DOHH2 (cell line): Measurements from ENCODE around the gene KIF13A.

Experiments
- H3F3A ChIP-seq: fragments of 200-600 bp; sonication (generic), shearing (Covaris generic); 2 replicates; pipeline ENCODE4 v1.6.0; 2016; ENCODE audit warnings: antibody characterized with exemption, mild to moderate bottlenecking; ENCODE audit not compliant: control insufficient read depth, insufficient read depth
- H3K27ac ChIP-seq: fragments of 200-600 bp; sonication (generic); 2 replicates; pipeline ENCODE4 v1.5.1; 2014; ENCODE audit warnings: low read depth, mild to moderate bottlenecking, low read length, moderate library complexity
- H3K27me3 ChIP-seq: fragments of 200-600 bp; sonication (generic); 2 replicates; pipeline ENCODE4 v1.6.1; 2014; ENCODE audit warnings: mild to moderate bottlenecking, low read length, mixed read lengths; ENCODE audit not compliant: control insufficient read depth
- H3K36me3 ChIP-seq: fragments of 200-600 bp; sonication (generic); 2 replicates; pipeline ENCODE4 v1.6.1; 2014; ENCODE audit warnings: mild to moderate bottlenecking, low read length, moderate library complexity, mixed read lengths; ENCODE audit not compliant: control insufficient read depth
- H3K4me1 ChIP-seq: fragments of 200-600 bp; sonication (generic); 2 replicates; pipeline ENCODE4 v1.6.1; 2014; ENCODE audit warnings: mild to moderate bottlenecking, low read length, mixed read lengths; ENCODE audit not compliant: control insufficient read depth
- H3K4me2 ChIP-seq: fragments of 200-600 bp; sonication (generic); 2 replicates; pipeline ENCODE4 v1.6.0; 2014; ENCODE audit warnings: mild to moderate bottlenecking, low read length, moderate library complexity
- H3K4me3 ChIP-seq: fragments of 200-600 bp; sonication (generic); 2 replicates; pipeline ENCODE4 v1.5.1; 2014; ENCODE audit warnings: mild to moderate bottlenecking, low read length, mixed read lengths
- H3K79me2 ChIP-seq: fragments of 200-600 bp; sonication (generic); 2 replicates; pipeline ENCODE4 v1.6.1; 2014; ENCODE audit warnings: mild to moderate bottlenecking, low read length, mixed read lengths; ENCODE audit not compliant: control insufficient read depth
- H3K9me2 ChIP-seq: fragments of 200-600 bp; sonication (generic); replicated peaks from 2 replicates; pipeline ENCODE4 v1.6.1; 2014; ENCODE audit warnings: mild to moderate bottlenecking, low read length, mixed read lengths; ENCODE audit not compliant: control insufficient read depth
- H3K9me3 ChIP-seq: fragments of 200-600 bp; sonication (generic); 2 replicates; pipeline ENCODE4 v1.6.1; 2014; ENCODE audit warnings: antibody characterized with exemption, low read length, mixed read lengths; ENCODE audit not compliant: control insufficient read depth, insufficient read depth
- H4K20me1 ChIP-seq: fragments of 200-600 bp; sonication (generic); 2 replicates; pipeline ENCODE4 v1.6.0; 2014; ENCODE audit warnings: low read depth, mild to moderate bottlenecking, antibody characterized with exemption, low read length, moderate library complexity; ENCODE audit not compliant: control insufficient read depth, insufficient read depth
- EZH2phosphoT487 ChIP-seq: fragments of 200-600 bp; sonication (generic); IDR thresholded peaks from 2 replicates; pipeline ENCODE4 v1.6.1; 2017; ENCODE audit warnings: borderline replicate concordance, mild to moderate bottlenecking, antibody characterized with exemption, low read length, moderate library complexity, mixed read lengths
- TF ChIP-seq, protein P1 (sequence below): fragments of 200-600 bp; sonication (generic); IDR thresholded peaks from one replicate; pipeline ENCODE4 v1.5.1; 2014; ENCODE audit warnings: antibody characterized with exemption, mild to moderate bottlenecking, low read depth, low read length; ENCODE audit not compliant: poor library complexity, severe bottlenecking

Gene KIF13A

DNA sequence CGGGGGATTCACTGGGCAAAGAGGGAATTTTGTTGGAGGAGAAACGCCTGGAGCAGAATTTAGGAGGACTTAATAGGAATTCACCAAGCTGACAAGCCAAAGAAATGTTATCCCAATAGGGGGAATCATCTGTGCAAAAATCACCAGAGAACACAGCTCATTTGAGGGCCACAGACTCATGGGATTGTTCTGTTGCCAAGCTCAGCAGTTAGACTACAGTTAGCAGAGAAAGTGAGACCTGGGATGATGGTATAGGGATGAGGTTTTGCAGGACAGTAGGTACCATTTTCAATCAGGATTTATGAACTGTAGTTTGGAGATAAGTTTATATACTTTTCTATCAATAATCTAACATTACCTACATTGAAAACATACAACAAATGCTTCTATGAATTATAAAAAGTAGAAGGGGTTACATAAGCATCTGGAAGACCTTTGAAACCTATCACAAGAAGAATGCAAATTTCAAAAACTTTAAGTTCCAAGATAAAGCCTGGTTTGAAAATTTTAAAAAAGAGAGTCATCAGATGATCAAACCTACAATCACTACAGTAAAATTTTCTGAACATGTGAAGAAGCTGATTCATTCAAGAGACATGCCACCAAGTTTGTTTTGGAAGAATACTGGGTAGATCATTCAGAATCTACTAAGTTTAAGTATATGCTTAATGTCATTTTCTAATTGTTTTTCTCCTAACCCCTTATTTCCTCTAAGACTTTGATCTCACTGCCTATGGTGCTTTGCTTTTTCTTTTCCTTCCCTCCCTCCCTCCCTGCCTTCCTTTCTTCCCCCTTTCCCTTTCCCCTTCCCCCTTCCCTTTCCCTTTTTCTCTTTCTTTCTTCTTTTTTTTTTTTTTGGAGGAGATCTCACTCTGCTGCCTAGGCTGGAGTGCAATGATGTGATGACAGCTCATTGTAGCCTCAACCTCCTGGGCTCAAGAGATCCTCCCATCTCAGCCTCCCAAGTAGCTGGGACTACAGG is 81.5 kb downstream of the KIF13A start:
- H3K27ac ChIP-seq = no peak overlapping the region
- no peaks in the 10 kb centered on the region for H3K27me3 ChIP-seq
- no peaks in the 10 kb centered on the region for H3K36me3 ChIP-seq
- no peaks in the 10 kb centered on the region for H3K79me2 ChIP-seq
- TF ChIP-seq EZH2phosphoT487 = no peak
- TF ChIP-seq, protein P1, sequence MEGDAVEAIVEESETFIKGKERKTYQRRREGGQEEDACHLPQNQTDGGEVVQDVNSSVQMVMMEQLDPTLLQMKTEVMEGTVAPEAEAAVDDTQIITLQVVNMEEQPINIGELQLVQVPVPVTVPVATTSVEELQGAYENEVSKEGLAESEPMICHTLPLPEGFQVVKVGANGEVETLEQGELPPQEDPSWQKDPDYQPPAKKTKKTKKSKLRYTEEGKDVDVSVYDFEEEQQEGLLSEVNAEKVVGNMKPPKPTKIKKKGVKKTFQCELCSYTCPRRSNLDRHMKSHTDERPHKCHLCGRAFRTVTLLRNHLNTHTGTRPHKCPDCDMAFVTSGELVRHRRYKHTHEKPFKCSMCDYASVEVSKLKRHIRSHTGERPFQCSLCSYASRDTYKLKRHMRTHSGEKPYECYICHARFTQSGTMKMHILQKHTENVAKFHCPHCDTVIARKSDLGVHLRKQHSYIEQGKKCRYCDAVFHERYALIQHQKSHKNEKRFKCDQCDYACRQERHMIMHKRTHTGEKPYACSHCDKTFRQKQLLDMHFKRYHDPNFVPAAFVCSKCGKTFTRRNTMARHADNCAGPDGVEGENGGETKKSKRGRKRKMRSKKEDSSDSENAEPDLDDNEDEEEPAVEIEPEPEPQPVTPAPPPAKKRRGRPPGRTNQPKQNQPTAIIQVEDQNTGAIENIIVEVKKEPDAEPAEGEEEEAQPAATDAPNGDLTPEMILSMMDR = no peak
- no peaks in the 10 kb centered on the region for H3K4me1 ChIP-seq
- no peaks in the 10 kb centered on the region for H3K9me3 ChIP-seq
- no peak overlapping the region for H3K4me3 ChIP-seq
- H3K4me2 ChIP-seq = no peak overlapping the region
- no peaks in the 10 kb centered on the region for H3K9me2 ChIP-seq
- H3F3A ChIP-seq = no peaks in the 10 kb centered on the region
- H4K20me1 ChIP-seq = no peaks in the 10 kb centered on the region

DNA sequence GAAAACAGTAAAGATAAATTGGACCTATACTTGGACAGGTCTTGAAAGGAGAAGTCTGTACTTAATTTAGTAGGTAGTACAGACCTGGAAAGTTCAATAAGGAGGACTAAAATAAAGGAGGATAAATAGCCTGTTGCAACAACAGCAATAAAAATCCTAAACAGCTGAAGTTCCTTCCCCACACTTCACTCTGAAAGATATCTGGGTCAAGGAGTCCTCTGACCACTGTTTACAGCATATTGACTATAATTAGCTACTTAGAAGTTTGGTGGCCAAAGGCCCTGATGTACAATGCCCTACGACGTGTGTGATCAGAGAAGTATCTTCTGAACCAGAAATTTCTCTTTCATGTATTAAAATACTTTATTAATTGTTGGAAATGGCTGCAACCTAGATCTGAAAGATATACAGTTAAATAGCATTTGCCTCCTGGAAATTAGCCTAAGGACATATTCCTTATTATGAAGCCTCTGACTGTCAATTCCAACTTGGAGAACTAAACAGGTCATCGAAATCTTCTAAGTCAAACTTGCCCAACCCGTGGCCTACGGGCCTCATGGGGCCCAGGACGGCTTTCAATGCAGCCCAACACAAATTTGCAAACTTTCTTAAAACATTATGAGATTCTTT is 82.8 kb downstream of the KIF13A start:
- Histone ChIP-seq H3K4me1 (no peaks in the 10 kb centered on the region), H4K20me1 (no peaks in the 10 kb centered on the region), H3K4me2 (no peak overlapping the region), H3K9me3 (no peaks in the 10 kb centered on the region), H3K4me3 (no peak overlapping the region), H3K27ac (no peak overlapping the region), H3K9me2 (no peaks in the 10 kb centered on the region), H3K36me3 (no peaks in the 10 kb centered on the region), H3F3A (no peaks in the 10 kb centered on the region), H3K79me2 (no peaks in the 10 kb centered on the region), H3K27me3 (no peaks in the 10 kb centered on the region)
- no peak for TF ChIP-seq EZH2phosphoT487
- TF ChIP-seq, protein P1 = no peak

DNA sequence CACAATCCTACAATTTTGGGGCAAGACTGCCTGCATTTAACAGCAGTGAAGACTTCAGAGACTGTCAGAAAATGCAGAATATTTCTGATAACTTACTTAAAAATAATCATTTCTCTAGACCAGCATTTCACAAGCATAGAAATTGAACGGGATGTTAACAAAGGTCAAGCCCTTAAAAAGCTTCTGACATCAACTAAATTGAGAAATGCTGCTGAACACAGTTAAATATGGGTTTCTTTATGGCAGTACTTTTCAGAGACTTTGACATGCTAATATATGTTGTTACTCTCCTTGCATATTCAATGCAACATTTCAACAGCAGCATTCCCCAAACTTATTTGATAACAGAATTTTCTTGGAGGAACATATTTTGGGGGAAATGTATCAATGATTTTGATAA is 84.5 kb downstream of the KIF13A start:
- Histone ChIP-seq H3K9me3 (no peaks in the 10 kb centered on the region), H3K4me1 (no peaks in the 10 kb centered on the region), H3K27ac (no peak overlapping the region), H3K4me3 (no peak overlapping the region), H3F3A (no peaks in the 10 kb centered on the region), H3K4me2 (no peak overlapping the region), H3K27me3 (no peaks in the 10 kb centered on the region), H3K9me2 (no peaks in the 10 kb centered on the region), H3K79me2 (no peaks in the 10 kb centered on the region), H4K20me1 (no peaks in the 10 kb centered on the region), H3K36me3 (no peaks in the 10 kb centered on the region)
- TF ChIP-seq EZH2phosphoT487 = no peak
- TF ChIP-seq, protein P1 = no peak
